Stimulated activated memory B cell treated with anti-CD40 and anti-IgM and Interleukin-4, amounts not matched to agents 10 μg/mL and 1 μg/mL and 100 μg/mL, for 72 hours (primary cell): ENCODE data around the gene RAB10.

Experiments used
- ATAC-seq: fragments of 150-1000 bp; cut with Tn5 transposase; 2 replicates; pipeline ENCODE4 v1.10.0; 2021
- H3K27ac Mint-ChIP-seq: one replicate; pipeline ENCODE4 v1.8.0; 2022; ENCODE audit warnings: mild to moderate bottlenecking, mixed read lengths
- H3K27me3 Mint-ChIP-seq: one replicate; pipeline ENCODE4 v1.8.0; 2022; ENCODE audit warnings: mixed read lengths
- H3K36me3 Mint-ChIP-seq: one replicate; pipeline ENCODE4 v1.8.0; 2022; ENCODE audit warnings: mixed read lengths
- H3K4me1 Mint-ChIP-seq: one replicate; pipeline ENCODE4 v1.8.0; 2022; ENCODE audit warnings: mixed read lengths
- H3K4me3 Mint-ChIP-seq: one replicate; pipeline ENCODE4 v1.8.0; 2022; ENCODE audit warnings: mild to moderate bottlenecking, moderate library complexity, mixed read lengths
- H3K9me3 Mint-ChIP-seq: one replicate; pipeline ENCODE4 v1.8.0; 2022; ENCODE audit warnings: mixed read lengths

Gene RAB10

DNA sequence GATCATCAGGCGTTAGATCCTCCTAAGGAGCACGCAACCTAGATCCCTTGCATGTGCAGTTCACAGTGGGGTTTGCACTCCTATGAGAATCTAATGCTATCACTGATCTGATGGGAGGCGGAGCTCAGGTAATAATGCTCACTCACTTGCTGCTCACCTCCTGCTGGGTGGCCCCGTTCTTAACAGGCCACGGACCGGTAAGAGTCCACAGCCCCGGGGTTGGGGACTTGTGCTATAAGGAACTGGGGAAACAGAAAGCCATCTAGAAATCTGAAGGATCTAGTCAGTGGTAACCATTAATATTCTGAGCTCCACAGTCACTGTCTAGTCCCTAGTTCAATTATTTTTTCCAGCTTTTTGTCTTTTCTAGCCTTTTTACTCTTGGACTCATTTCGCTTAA is 94.3 kb downstream of the RAB10 start:
- Mint-ChIP-seq H3K4me1 (no peaks in the 10 kb centered on the region), H3K4me3 (no peak overlapping the region), H3K36me3 (peaks cover 20% of the 10 kb centered on the region), H3K9me3 (no peaks in the 10 kb centered on the region), H3K27me3 (no peaks in the 10 kb centered on the region), H3K27ac (no peak overlapping the region)
- ATAC-seq = no peak

DNA sequence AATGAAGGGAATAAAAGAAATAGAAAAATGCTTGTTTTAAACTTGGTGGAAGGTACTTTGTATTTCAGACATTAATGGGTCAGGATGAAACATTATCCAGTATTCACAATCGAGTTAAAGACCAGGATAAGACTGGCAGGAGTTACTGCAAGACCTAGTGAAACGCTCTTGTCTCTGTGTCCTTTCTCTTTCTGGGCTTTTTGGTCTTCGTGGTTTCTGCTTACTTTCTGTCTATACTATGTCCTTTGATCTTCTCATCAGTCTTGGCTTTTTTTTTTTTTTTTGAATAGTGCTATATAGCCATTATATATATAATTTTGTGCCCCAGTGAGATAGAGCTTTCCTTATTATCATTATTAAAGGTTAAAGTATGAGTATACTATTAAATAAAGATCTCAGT is 96.9 kb downstream of the RAB10 start:
- Mint-ChIP-seq H3K27me3 (no peaks in the 10 kb centered on the region), H3K4me1 (no peaks in the 10 kb centered on the region), H3K36me3 (peaks cover 17% of the 10 kb centered on the region), H3K9me3 (no peaks in the 10 kb centered on the region), H3K4me3 (no peak overlapping the region), H3K27ac (no peak overlapping the region)
- ATAC-seq = no peak

DNA sequence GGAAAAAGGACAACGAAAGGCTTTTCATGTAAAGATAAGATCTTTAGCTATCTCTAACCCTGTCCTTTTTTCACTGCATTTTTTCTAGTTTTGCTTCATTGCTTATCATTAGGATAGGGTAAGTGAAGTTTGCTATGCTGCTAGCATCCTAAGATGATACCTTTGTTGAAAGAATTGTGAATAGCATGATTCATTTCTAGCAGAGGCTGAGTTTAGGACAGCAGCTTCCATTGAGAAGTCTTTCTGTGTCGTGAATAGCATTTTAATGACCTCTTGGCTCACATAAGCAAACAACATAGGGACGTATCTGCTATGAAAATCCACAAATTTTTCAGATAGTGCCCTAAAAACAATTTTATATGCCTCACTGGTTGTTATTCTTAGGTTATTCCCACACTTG is 102.6 kb downstream of the RAB10 start:
- Mint-ChIP-seq H3K4me1 (no peaks in the 10 kb centered on the region), H3K9me3 (no peaks in the 10 kb centered on the region), H3K27ac (no peak overlapping the region), H3K27me3 (no peaks in the 10 kb centered on the region), H3K36me3 (peaks cover 7% of the 10 kb centered on the region), H3K4me3 (no peak overlapping the region)
- ATAC-seq = no peak

DNA sequence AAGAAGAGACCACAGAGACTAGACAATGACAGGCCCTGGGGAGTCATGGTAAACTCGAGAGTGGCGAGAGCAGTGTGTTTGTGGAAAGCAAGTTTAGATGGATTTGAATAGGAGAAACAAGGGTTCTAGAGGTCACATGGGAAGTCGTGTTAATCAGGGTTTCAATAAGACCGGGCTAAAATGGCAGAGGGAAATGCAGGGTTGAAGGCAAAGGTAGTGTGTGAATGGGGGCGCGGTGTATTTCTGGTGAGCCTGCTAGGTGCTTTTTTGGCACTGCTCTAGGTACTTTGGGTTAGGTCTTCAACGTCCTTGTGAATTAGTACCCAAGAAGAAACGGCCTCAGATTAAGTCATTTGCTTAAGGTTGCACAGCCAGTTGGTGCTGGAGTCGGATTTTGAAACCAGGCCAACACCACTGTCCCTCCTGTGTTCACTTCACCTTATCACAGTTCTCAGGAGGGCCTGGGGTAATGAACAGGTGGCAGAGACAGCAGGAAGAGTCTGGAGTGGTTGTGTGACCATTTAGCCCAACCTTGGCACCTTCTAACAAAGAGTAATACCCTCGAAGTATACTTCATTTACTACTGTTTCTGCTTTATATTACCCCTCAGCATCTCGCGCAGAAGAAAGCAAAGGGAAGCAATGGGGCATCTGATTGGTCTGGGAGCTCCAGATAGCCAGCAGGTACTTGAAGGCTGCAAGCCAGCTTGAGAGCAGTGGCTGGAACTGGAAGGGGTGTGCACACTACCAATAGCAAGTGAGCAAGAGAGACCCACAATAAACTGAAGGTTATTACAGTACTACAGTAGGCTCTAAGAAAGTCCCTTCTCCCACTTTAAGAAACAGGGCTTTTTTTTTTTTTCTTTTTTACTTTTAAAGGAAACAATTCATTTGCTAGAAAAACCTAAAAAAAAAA is 105.6 kb downstream of the RAB10 start:
- ATAC-seq = peak; percentile 58
- Mint-ChIP-seq H3K36me3 (peaks cover 11% of the 10 kb centered on the region), H3K9me3 (no peaks in the 10 kb centered on the region), H3K4me3 (no peak overlapping the region), H3K27ac (no peak overlapping the region), H3K4me1 (no peaks in the 10 kb centered on the region), H3K27me3 (no peaks in the 10 kb centered on the region)

DNA sequence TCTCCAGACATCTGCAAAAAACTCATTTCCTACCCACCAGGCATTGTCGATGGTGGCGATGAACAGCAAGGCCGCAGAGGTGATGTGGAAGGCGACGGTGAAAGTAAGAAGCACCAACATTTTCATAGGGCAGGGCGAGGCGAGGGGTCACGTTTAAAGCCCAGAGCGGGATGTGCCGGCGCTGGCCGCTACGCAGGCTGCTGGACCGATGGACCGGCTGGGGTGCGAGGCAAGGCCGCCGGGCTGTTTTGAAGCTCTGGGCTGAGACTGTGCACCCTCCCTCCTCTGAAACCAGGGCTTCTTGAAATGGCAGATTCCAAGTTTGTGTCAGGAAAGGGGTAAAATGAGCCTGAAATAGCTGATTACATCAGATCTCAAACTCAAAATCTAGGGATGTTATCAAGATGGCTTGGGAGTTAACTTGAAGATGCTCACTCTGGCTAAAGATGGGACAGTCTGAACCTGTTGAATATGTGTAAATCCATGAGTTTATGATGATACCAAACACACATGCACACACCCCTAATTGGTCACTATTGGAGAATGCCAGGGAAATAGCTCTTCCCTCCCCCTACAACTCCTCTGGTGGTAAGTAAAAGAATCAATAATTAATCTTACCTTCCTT is 107.4 kb downstream of the RAB10 start:
- no peak overlapping the region for H3K27ac Mint-ChIP-seq
- ATAC-seq = no peak

DNA sequence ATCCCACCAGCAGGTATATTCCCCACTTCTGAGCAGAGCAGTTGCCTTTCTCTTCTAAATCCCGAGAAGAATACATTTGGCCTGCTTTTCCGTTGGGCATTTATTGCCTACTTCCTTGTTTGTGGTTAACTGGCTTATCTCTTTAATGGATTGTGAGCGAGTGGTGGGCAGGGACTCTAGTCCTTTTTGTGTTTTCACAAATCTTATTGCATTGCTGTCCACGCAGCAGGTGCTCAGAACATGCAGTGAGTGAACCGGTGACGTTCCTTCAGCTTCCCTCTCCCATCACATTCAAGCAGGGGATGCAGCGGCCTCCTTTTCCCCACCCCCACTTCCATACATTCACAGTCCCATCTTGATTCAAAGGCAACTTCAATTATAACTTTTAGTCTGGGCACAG is 110.1 kb downstream of the RAB10 start:
- peaks cover 4% of the 10 kb centered on the region for H3K36me3 Mint-ChIP-seq
- no peak for ATAC-seq
- H3K27me3 Mint-ChIP-seq = peaks cover 10% of the 10 kb centered on the region
- H3K4me3 Mint-ChIP-seq = no peak overlapping the region
- peaks cover 10% of the 10 kb centered on the region for H3K4me1 Mint-ChIP-seq
- H3K9me3 Mint-ChIP-seq = no peaks in the 10 kb centered on the region
- H3K27ac Mint-ChIP-seq = no peak overlapping the region

More for the DNA sequence above, 107.4 kb downstream of the RAB10 start:
- H3K9me3 Mint-ChIP-seq = no peaks in the 10 kb centered on the region
- H3K4me3 Mint-ChIP-seq = no peak overlapping the region
- H3K4me1 Mint-ChIP-seq = peaks cover 10% of the 10 kb centered on the region
- H3K27me3 Mint-ChIP-seq = no peaks in the 10 kb centered on the region
- peaks cover 4% of the 10 kb centered on the region for H3K36me3 Mint-ChIP-seq

DNA sequence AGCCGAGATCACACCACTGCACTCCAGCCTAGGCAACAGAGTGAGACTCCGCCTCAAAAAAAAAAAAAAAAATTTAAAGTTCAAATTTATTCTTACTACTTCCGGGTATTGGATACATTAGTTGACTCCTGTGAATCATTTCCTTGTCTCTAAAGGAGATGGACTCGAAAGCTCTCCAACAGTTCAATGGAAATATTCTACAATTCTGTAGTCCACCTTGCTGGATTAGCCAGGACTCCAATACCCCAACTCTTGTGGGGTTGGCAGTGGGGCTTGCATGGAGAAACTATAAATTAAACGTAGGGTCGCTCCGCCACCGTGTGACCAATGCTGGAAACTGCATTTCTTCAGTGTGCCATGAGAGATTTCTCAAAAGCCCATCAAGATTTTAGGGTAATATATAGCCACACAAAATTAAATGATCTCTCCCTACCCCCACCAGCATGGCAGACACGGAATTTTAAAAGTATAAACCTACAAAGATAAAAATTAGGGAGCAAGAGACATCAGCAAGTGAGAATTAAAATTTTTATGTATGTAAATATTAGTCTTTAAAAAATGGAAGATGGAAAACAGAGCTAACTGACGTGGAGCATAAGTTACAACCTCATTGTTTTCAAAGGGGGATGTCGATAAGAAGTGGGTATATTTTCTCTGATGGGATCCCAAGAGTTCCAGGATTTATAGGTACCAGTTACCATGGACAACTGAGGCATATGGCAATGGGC is 111.2 kb downstream of the RAB10 start:
- no peak overlapping the region for H3K4me3 Mint-ChIP-seq
- peaks cover 10% of the 10 kb centered on the region for H3K4me1 Mint-ChIP-seq
- no peaks in the 10 kb centered on the region for H3K9me3 Mint-ChIP-seq
- H3K27ac Mint-ChIP-seq = no peak overlapping the region
- no peak for ATAC-seq
- peaks cover 21% of the 10 kb centered on the region for H3K27me3 Mint-ChIP-seq
- H3K36me3 Mint-ChIP-seq = peaks cover 4% of the 10 kb centered on the region

DNA sequence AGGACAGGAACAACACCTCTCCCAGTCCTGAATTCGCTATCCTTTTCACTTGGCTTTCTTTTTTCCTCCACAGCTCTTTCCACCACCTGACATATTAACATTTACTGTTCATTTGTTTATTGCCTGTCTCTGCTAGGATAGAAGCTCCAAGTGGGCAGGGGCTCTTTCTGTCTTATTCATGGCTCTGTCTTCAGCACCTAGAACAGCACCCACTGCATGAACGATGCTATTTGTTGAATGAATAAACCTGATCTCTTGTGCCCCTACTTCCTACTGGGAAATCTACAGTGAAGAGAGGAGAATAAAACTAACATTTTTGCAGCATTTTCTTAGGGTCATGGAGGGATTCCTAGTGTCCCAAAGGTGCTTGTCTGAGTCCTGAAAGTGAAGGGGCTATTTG is 114.6 kb downstream of the RAB10 start:
- H3K27ac Mint-ChIP-seq = no peak overlapping the region
- peaks cover 10% of the 10 kb centered on the region for H3K4me1 Mint-ChIP-seq
- H3K27me3 Mint-ChIP-seq = peaks cover 38% of the 10 kb centered on the region
- H3K4me3 Mint-ChIP-seq = no peak overlapping the region
- H3K36me3 Mint-ChIP-seq = no peaks in the 10 kb centered on the region
- H3K9me3 Mint-ChIP-seq = no peaks in the 10 kb centered on the region
- ATAC-seq = no peak

DNA sequence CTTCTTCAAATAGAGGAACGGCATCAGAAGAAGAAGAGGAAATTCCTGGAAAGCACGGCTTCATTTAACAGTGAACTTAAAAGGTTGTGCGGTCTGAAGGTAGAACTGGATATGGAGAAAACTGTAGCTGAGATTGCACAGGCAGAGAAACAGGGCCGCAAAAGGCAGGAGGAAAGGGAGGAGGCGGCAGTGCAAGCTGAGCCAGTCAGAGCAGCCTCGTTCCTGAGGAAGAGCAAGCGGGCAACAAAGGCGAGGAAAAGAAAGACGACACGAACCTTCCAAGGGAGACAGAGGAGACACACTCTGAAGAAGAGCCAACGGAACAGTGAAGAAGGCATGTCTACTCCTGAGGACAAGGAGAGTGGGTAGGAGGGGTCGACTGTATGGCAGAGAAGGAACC is 116.4 kb downstream of the RAB10 start:
- no peak for ATAC-seq
- Mint-ChIP-seq H3K4me3 (no peak overlapping the region), H3K27me3 (peaks cover 38% of the 10 kb centered on the region), H3K4me1 (peaks cover 7% of the 10 kb centered on the region), H3K9me3 (no peaks in the 10 kb centered on the region), H3K27ac (no peak overlapping the region), H3K36me3 (no peaks in the 10 kb centered on the region)

DNA sequence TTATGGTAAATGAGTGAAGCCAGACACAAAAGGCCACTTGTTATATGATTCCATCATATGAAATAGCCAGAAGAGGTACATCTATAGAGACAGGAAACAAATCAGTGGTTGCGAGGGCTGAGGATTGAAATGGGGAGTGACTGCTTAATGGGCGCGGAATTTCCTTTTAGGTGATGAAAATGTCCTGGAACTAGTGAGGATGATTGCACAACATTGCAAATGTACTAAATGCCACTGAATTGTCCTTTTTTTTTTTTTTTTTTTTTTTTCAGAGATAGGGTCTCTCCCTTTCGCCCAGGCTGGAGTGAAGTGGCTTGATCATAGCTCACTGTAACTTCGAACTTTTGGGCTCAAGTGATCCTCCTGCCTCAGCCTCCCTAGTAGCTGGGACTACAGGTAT is 123.7 kb downstream of the RAB10 start:
- Mint-ChIP-seq H3K4me3 (no peak overlapping the region), H3K9me3 (peaks cover 2% of the 10 kb centered on the region), H3K27me3 (peaks cover under 1% of the 10 kb centered on the region), H3K4me1 (no peaks in the 10 kb centered on the region), H3K27ac (no peak overlapping the region), H3K36me3 (no peaks in the 10 kb centered on the region)
- no peak for ATAC-seq

DNA sequence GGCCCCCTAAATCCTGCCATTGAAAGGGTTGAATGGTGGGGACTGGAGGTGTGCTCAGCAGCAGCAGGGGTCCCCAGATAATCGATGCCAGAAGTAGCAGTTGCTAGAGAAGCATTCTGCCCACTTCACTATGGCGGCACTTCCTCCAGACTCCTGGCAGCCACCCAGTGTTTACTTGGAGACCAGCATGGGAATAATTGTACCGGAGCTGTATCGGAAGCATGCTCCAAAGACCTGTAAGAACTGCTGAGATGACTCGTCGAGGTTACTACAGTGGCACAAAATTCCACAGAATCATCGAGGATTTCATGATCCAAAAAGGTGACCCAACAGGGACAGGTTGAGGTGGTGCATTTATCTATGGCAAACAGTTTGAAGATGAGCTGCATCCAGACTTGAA is 128.0 kb downstream of the RAB10 start:
- Mint-ChIP-seq H3K27me3 (no peaks in the 10 kb centered on the region), H3K27ac (no peak overlapping the region), H3K4me3 (no peak overlapping the region), H3K4me1 (no peaks in the 10 kb centered on the region), H3K36me3 (no peaks in the 10 kb centered on the region), H3K9me3 (peaks cover 2% of the 10 kb centered on the region)
- no peak for ATAC-seq

DNA sequence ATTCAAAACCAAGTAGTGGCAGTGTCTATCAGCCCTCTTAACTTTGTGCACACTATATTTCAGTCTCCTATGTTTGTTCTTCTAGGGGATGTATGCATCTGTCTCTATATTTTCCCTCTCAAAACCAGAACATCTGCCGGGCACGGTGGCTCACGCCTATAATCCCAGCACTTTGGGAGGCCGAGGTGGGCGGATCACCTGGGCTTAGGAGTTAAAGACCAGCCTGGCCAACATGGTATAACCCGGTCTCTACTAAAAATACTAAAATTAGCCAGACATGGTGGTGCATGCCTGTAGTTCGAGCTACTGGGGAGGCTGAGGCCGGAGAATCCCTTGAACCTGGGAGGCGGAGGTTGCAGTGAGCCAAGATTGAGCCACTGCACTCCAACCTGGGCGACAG is 129.1 kb downstream of the RAB10 start:
- no peak for ATAC-seq
- Mint-ChIP-seq H3K9me3 (peaks cover 2% of the 10 kb centered on the region), H3K4me3 (no peak overlapping the region), H3K27me3 (no peaks in the 10 kb centered on the region), H3K27ac (no peak overlapping the region), H3K4me1 (no peaks in the 10 kb centered on the region), H3K36me3 (no peaks in the 10 kb centered on the region)

DNA sequence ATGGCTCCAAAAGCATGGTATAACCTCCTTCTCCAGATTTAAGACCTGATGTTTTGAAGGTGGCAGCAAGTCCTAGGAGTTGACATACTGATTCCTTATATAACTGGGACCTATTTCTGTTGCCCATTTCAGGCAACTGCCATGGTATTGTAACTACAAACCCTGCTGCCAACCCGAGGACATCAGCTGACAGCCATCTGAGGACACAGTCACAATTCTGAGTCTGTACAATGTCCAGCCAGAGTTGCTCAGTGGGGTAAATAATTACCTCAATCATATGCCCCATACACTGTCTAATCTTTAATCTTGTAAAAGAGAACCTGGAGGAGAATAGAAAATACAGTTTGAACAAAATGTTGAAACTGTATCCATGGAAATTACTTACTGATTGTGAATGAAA is 130.3 kb downstream of the RAB10 start:
- H3K4me1 Mint-ChIP-seq = no peaks in the 10 kb centered on the region
- no peak overlapping the region for H3K4me3 Mint-ChIP-seq
- no peak for ATAC-seq
- no peaks in the 10 kb centered on the region for H3K27me3 Mint-ChIP-seq
- H3K27ac Mint-ChIP-seq = no peak overlapping the region
- H3K36me3 Mint-ChIP-seq = no peaks in the 10 kb centered on the region
- peaks cover 2% of the 10 kb centered on the region for H3K9me3 Mint-ChIP-seq

DNA sequence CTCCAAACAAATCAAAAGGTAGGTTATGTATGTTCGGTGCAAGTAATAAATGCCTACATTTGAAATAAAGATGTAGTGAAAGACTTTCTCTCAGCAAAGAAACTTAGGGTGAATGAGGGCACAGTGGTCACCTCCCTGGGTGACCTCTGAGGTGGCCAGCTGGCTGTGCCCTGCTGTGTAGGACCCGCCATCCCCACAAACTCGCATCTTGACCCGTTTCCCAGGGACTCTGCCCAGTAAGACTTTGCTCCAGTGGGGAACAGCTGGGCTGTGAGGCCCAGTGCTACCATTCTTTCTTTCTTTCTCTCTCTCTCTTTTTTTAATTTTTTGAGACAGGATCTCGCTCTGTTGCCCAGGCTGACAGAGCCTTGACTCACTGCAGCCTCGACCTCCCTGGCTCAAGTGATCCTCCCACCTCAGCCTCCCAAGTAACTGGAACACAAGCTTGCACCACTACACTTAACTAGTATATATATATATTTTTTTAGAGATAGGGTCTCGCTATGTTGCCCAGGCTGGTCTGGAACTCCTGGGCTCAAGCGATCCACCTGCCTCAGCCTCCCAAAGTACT is 130.8 kb downstream of the RAB10 start:
- Mint-ChIP-seq H3K27me3 (peaks cover 4% of the 10 kb centered on the region), H3K4me1 (no peaks in the 10 kb centered on the region), H3K27ac (no peak overlapping the region), H3K9me3 (peaks cover 2% of the 10 kb centered on the region), H3K36me3 (no peaks in the 10 kb centered on the region), H3K4me3 (no peak overlapping the region)
- ATAC-seq = no peak

DNA sequence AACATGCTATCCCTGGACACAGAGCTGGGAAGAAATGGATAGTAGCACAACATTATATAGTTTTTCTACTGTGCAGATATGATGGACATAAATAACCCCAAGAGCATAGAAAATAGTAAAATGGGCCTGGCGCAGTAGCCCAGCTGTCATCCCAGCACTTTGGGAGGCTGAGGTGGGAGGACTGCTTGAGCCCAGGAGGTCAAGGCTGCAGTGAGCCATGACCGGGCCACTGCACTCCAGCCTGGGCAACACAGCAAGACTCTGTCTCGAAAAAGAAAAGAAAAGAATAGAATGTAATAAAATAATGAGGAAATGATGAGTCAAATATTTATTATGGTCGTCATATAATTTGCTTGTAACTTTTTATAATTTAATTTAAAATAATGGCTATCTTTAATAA is 131.5 kb downstream of the RAB10 start:
- Mint-ChIP-seq H3K27ac (no peak overlapping the region), H3K27me3 (peaks cover 8% of the 10 kb centered on the region), H3K4me1 (no peaks in the 10 kb centered on the region), H3K4me3 (no peak overlapping the region), H3K9me3 (peaks cover under 1% of the 10 kb centered on the region), H3K36me3 (no peaks in the 10 kb centered on the region)
- no peak for ATAC-seq
